GM13977 (cell line): ENCODE results near the gene TBC1D22A.

Experiments used
- DNase-seq: peaks from one replicate; pipeline ENCODE4 v3.0.0; 2012; ENCODE audit warnings: low spot score
- in situ Hi-C: fragments of 300-500 bp; cut with MboI; formaldehyde crosslinking; loops from one replicate; pipeline ENCODE4 v1.12.0; 2022; ENCODE audit warnings: low sequenced_read_pairs, low pct_unique_long_range_greater_than_20kb, mixed read lengths, inconsistent platforms; ENCODE audit not compliant: unreplicated experiment
- TF ChIP-seq, protein P1 (sequence below): IDR thresholded peaks from 2 replicates; pipeline ENCODE4 v1.5.1; 2012; ENCODE audit warnings: mild to moderate bottlenecking, control low read depth; ENCODE audit not compliant: insufficient read depth; ENCODE audit errors: extremely low read depth, missing control alignments

The TBC1D22A gene

DNA sequence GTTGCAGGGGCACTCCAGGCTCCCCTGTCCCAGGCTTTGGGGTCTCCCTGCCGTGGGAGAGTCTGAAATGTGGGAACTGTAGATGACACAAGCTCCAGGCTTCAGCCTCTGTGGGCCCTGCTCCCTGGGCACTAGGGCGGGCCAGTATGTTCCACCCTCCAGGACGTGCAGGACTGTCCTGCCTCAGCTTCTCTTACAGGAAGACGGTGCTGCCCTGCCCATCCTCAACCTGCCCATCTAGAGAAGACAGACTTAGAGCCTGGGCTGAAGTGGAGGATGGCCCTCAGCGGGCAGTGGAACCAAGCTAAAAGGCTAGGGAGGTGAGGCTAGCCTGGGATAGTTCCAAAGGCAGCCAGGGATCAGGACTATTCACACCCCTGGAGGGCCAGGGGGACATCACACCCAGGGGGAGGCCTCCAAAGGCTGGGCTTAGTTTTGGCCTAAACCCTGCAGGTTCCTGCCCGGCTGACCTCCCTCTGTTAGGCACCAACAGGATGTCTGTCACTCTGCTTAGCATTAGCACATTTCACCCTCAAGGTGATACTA is 20.4 kb upstream of the TBC1D22A start:
- DNase-seq, result no peak
- in situ Hi-C loops, result no loop called here
- TF ChIP-seq, protein P1, sequence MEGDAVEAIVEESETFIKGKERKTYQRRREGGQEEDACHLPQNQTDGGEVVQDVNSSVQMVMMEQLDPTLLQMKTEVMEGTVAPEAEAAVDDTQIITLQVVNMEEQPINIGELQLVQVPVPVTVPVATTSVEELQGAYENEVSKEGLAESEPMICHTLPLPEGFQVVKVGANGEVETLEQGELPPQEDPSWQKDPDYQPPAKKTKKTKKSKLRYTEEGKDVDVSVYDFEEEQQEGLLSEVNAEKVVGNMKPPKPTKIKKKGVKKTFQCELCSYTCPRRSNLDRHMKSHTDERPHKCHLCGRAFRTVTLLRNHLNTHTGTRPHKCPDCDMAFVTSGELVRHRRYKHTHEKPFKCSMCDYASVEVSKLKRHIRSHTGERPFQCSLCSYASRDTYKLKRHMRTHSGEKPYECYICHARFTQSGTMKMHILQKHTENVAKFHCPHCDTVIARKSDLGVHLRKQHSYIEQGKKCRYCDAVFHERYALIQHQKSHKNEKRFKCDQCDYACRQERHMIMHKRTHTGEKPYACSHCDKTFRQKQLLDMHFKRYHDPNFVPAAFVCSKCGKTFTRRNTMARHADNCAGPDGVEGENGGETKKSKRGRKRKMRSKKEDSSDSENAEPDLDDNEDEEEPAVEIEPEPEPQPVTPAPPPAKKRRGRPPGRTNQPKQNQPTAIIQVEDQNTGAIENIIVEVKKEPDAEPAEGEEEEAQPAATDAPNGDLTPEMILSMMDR, result no peak

DNA sequence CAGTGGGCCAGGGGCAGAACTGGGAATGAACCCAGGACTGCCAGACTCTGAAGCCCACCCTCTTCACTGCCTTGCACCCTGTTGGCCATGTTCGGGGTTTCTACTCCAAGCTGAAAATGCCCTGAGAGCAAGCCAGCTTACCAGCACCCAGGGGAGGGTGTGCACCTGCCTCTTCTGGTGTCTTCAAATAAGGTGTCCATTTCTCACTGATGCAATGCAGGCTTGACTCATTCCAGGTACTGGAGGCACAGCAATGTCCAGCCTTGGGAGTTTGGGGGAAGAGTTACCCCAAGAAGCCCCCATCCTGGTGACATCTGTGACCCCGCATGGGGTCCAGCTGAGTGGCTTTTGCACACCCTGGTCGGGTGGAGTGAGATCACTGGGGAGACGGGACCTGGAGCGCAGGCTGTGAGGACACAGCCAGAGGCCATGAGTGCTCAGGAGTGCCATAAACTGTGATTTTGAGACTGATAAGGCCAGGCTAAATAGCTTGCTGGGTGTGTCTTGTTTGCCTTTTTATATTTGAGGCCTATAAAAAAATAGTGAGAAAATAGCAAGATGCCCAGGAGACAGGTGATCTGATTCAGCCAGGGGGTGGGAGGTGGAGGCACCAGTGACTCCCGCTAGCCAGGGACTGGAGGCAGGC is 19.8 kb upstream of the TBC1D22A start:
- DNase-seq, result no peak
- in situ Hi-C loops, result no loop called here
- TF ChIP-seq, protein P1, result no peak

DNA sequence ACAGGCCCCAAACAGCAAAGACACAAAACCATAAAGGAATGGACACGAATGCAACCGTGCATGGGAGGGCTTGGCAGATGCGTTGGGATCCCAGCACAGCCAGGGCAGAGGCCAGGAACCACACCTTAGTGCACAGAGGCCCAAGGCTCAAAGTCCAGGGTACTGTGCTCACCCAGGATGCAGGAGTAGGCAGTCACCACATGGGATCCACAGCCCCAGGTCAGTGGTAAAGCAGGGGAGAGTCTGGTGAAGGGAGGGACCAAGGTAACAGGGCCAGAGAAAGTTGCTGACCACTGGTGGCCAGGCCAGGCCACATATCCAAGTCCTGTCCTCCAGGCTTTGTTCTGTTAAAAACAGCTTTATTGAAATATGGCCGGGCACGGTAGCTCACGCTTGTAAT is 17.9 kb upstream of the TBC1D22A start:
- in situ Hi-C loops, result no loop called here
- DNase-seq, result no peak
- TF ChIP-seq, protein P1, result no peak

DNA sequence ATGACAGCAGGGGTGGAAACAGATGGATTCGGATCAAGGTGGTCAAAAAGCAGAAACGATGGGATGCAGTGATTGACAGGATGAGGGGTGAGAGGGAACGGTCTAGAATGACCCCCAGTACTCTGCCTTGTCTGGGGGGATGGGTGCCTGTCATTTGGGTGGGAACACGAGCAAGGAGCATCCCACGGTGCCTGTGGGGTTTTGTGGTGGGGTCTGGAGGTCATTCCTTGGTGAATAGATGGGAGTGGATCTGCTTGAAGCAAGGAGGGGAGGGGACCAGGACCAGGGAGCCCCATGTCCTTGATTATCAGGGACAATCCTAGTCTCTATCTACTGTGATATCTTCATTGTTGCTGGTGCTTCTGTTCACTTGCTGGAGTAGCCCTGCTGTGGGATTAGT is 16.3 kb upstream of the TBC1D22A start:
- TF ChIP-seq, protein P1, result no peak
- DNase-seq, result no peak
- in situ Hi-C loops, result no loop called here

DNA sequence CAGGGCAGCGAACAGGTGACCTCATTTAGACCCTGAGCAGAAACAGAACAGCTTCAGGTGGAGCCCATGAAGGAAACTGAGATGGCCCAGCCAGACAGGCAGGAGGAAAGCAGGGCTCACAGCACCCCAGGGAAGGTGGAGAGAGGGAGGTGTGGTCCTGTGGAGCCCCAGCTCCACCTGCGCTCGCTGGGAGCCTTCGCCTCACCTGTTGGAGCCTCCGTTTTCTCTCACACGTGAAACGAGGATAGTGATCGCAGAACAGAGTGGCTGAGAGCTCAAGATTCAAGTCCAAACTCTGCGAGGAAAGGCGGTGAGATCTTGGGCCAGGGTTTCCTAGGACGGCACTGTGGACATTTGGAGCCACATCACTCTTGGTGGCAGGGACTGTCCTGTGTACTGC is 15.8 kb upstream of the TBC1D22A start:
- in situ Hi-C loops, result no loop called here
- TF ChIP-seq, protein P1, result no peak
- no peak for DNase-seq

DNA sequence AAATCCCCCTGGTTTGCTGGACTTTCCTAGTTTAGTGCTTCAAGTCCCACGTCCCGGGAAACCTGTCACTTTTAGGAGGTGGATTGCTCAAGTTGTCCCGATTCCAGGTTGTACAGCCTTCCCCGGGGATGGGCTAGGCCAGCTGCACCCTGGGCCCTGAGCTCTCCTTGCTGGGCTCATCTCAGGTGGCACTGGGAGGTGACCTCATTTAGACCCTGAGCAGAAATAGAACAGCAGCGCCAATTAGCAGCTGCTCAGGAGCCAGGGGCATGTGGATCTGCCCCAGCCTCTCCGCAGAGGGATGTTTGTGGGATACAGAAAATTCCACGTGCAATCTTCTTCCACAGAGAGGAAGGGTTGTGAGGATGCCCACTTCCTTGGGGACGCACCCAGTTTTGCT is 14.8 kb upstream of the TBC1D22A start:
- no peak for DNase-seq
- in situ Hi-C loops, result no loop called here
- TF ChIP-seq, protein P1, result no peak
